ENCODE measurements around the gene GRIN1. TPM values are rescaled to one million over a fixed set of nuclear protein-coding genes. Genes with fewer than 3 reads are reported as not detected.

GRIN1 gene
- total and polyA plus RNA-seq, 12 donors, result not detected

- TF ChIP-seq CTCF (IDR thresholded peaks at IDR 0.05), result no peak
- H3K27me3 ChIP-seq, result peaks cover 34 to 91% (median 82%) of the 10 kb centered on the region in 7 donors
- H3K4me3 ChIP-seq, result no peak overlapping the region
- WGBS, 2 donors, result 64 to 65% methylated on average over 19 of the region's 19 CpGs
- DNase-seq, result no peak
- H3K36me3 ChIP-seq, result no peaks in the 10 kb centered on the region
- H3K9me3 ChIP-seq, result no peaks in the 10 kb centered on the region
- H3K4me1 ChIP-seq, result peaks cover 3 to 22% (median 17%) of the 10 kb centered on the region in 9 donors
- intact Hi-C loops (cut with DNase I), result no loop called here
- ATAC-seq, result no peak
- no peak overlapping the region for H3K27ac ChIP-seq
These were observed 18.9 kb downstream of the GRIN1 start for GRCh38 chr9:137157618-137158415.

GRCh38 chr9:137158625-137159024 lies 19.7 kb downstream of the GRIN1 start:
- 32 to 38% methylated on average over 4 of the region's 4 CpGs for WGBS, 2 donors

GRCh38 chr9:137159105-137160053 lies 20.4 kb downstream of the GRIN1 start:
- no peak for ATAC-seq
- no peak overlapping the region for H3K27ac ChIP-seq
- H3K27me3 ChIP-seq, result peaks cover 46 to 100% (median 95%) of the 10 kb centered on the region in 7 donors
- TF ChIP-seq CTCF (IDR thresholded peaks at IDR 0.05), result no peak
- H3K4me1 ChIP-seq, result peaks cover 3 to 30% (median 25%) of the 10 kb centered on the region in 9 donors
- 36 to 41% methylated on average over 14 of the region's 14 CpGs for WGBS, 2 donors
- no peaks in the 10 kb centered on the region for H3K36me3 ChIP-seq
- no peak overlapping the region for H3K4me3 ChIP-seq
- no peaks in the 10 kb centered on the region for H3K9me3 ChIP-seq
- intact Hi-C loops (cut with DNase I), result no loop called here
- DNase-seq, result no peak

More at GRCh38 chr9:137158625-137159024, 19.7 kb downstream of the GRIN1 start:
- TF ChIP-seq CTCF (IDR thresholded peaks at IDR 0.05), result no peak
- H3K9me3 ChIP-seq, result no peaks in the 10 kb centered on the region
- H3K4me3 ChIP-seq, result no peak overlapping the region
- H3K27ac ChIP-seq, result no peak overlapping the region
- intact Hi-C loops (cut with DNase I), result no loop called here
- ATAC-seq (no peak), DNase-seq (no peak)
- peaks cover 38 to 94% (median 89%) of the 10 kb centered on the region in 7 donors for H3K27me3 ChIP-seq
- peaks cover 3 to 30% (median 25%) of the 10 kb centered on the region in 9 donors for H3K4me1 ChIP-seq
- H3K36me3 ChIP-seq, result no peaks in the 10 kb centered on the region

GRCh38 chr9:137160054-137160425 lies 21.1 kb downstream of the GRIN1 start:
- 64 to 68% methylated on average over 17 of the region's 17 CpGs for WGBS, 2 donors
- ATAC-seq (no peak), DNase-seq (no peak)
- TF ChIP-seq CTCF (IDR thresholded peaks at IDR 0.05), result no peak
- Histone ChIP-seq H3K36me3 (no peaks in the 10 kb centered on the region), H3K4me3 (no peak overlapping the region), H3K27ac (no peak overlapping the region), H3K27me3 (peaks cover 52 to 100% (median 99%) of the 10 kb centered on the region in 7 donors), H3K9me3 (no peaks in the 10 kb centered on the region), H3K4me1 (peaks cover 3 to 30% (median 25%) of the 10 kb centered on the region in 9 donors)
- intact Hi-C loops (cut with DNase I), result no loop called here
